BE2C (cell line): ENCODE measurements around the gene ATG7.

Experiments
- DNase-seq: peaks from one replicate; pipeline ENCODE4 v3.0.0-alpha.2; 2020
- H3K27me3 ChIP-seq: fragments of 250-450 bp; sonication (Bioruptor Pico); 2 replicates; pipeline ENCODE4 v1.5.1; 2020; ENCODE audit warnings: mild to moderate bottlenecking
- H3K36me3 ChIP-seq: fragments of 250-450 bp; sonication (Bioruptor Pico); 2 replicates; pipeline ENCODE4 v1.5.1; 2020; ENCODE audit warnings: mild to moderate bottlenecking
- H3K4me1 ChIP-seq: fragments of 250-450 bp; sonication (Bioruptor Pico); 2 replicates; pipeline ENCODE4 v1.5.1; 2020
- H3K4me3 ChIP-seq: 2 replicates; pipeline ENCODE4 v1.5.1; 2011; ENCODE audit warnings: low read depth, low read length
- H3K9me3 ChIP-seq: fragments of 250-450 bp; sonication (Bioruptor Pico); 2 replicates; pipeline ENCODE4 v1.5.1; 2020
- CTCF ChIP-seq: IDR thresholded peaks from 2 replicates; pipeline ENCODE4 v1.5.1; 2012; ENCODE audit warnings: mild to moderate bottlenecking, low read depth, low read length

ATG7 gene

GRCh38 chr3:11475324-11475723 lies 203.1 kb downstream of the ATG7 start:
- Histone ChIP-seq H3K36me3 (no peaks in the 10 kb centered on the region), H3K4me1 (no peaks in the 10 kb centered on the region), H3K9me3 (no peaks in the 10 kb centered on the region), H3K4me3 (no peak overlapping the region), H3K27me3 (no peaks in the 10 kb centered on the region)
- no peak for TF ChIP-seq CTCF
- no peak for DNase-seq

- Histone ChIP-seq H3K9me3 (no peaks in the 10 kb centered on the region), H3K36me3 (no peaks in the 10 kb centered on the region), H3K4me3 (no peak overlapping the region), H3K4me1 (no peaks in the 10 kb centered on the region), H3K27me3 (no peaks in the 10 kb centered on the region)
- no peak for TF ChIP-seq CTCF
- DNase-seq = no peak
Observed at GRCh38 chr3:11476735-11477144, 204.5 kb downstream of the ATG7 start.

GRCh38 chr3:11477407-11477911 lies 205.3 kb downstream of the ATG7 start:
- TF ChIP-seq CTCF = no peak
- Histone ChIP-seq H3K36me3 (no peaks in the 10 kb centered on the region), H3K27me3 (no peaks in the 10 kb centered on the region), H3K9me3 (no peaks in the 10 kb centered on the region), H3K4me3 (no peak overlapping the region), H3K4me1 (no peaks in the 10 kb centered on the region)
- no peak for DNase-seq

GRCh38 chr3:11478167-11478566 lies 206.0 kb downstream of the ATG7 start:
- no peak for TF ChIP-seq CTCF
- no peak for DNase-seq
- Histone ChIP-seq H3K9me3 (no peaks in the 10 kb centered on the region), H3K4me3 (no peak overlapping the region), H3K4me1 (no peaks in the 10 kb centered on the region), H3K36me3 (no peaks in the 10 kb centered on the region), H3K27me3 (no peaks in the 10 kb centered on the region)

GRCh38 chr3:11479221-11479620 lies 207.0 kb downstream of the ATG7 start:
- no peaks in the 10 kb centered on the region for H3K36me3 ChIP-seq
- no peak for TF ChIP-seq CTCF

GRCh38 chr3:11480663-11481298 lies 208.6 kb downstream of the ATG7 start:
- DNase-seq = no peak
- Histone ChIP-seq H3K27me3 (no peaks in the 10 kb centered on the region), H3K36me3 (no peaks in the 10 kb centered on the region), H3K4me1 (no peaks in the 10 kb centered on the region), H3K9me3 (no peaks in the 10 kb centered on the region), H3K4me3 (no peak overlapping the region)
- no peak for TF ChIP-seq CTCF

More at GRCh38 chr3:11479221-11479620, 207.0 kb downstream of the ATG7 start:
- Histone ChIP-seq H3K4me1 (no peaks in the 10 kb centered on the region), H3K4me3 (no peak overlapping the region), H3K9me3 (no peaks in the 10 kb centered on the region), H3K27me3 (no peaks in the 10 kb centered on the region)
- no peak for DNase-seq
